Measurements from ENCODE around the gene KLK14.

GRCh38 chr19:51047031-51047335 is 35.7 kb downstream of the KLK14 start:
- TF ChIP-seq CEBPB (IDR thresholded peaks at IDR 0.05) (no peak), RCOR1 (IDR thresholded peaks at IDR 0.05; ENCODE audit: low read depth, low read length) (no peak), CTCF (IDR thresholded peaks at IDR 0.05) (no peak), RFX5 (IDR thresholded peaks at IDR 0.05) (no peak), JUN (IDR thresholded peaks at IDR 0.05) (no peak), RNF2 (IDR thresholded peaks at IDR 0.05; ENCODE audit: borderline replicate concordance, low read depth) (no peak), RAD21 (conservative IDR thresholded peaks at IDR 0.05 in 1 of 2, IDR thresholded peaks at IDR 0.05 in 1 of 2) (no peak), SREBF2 (IDR thresholded peaks at IDR 0.05) (no peak), CBX8 (IDR thresholded peaks at IDR 0.05) (no peak), POLR2A (IDR thresholded peaks at IDR 0.05; ENCODE audit: low read length) (no peak), MAFK (IDR thresholded peaks at IDR 0.05; ENCODE audit: partially characterized antibody) (no peak)
- TF ChIP-seq, protein P1, sequence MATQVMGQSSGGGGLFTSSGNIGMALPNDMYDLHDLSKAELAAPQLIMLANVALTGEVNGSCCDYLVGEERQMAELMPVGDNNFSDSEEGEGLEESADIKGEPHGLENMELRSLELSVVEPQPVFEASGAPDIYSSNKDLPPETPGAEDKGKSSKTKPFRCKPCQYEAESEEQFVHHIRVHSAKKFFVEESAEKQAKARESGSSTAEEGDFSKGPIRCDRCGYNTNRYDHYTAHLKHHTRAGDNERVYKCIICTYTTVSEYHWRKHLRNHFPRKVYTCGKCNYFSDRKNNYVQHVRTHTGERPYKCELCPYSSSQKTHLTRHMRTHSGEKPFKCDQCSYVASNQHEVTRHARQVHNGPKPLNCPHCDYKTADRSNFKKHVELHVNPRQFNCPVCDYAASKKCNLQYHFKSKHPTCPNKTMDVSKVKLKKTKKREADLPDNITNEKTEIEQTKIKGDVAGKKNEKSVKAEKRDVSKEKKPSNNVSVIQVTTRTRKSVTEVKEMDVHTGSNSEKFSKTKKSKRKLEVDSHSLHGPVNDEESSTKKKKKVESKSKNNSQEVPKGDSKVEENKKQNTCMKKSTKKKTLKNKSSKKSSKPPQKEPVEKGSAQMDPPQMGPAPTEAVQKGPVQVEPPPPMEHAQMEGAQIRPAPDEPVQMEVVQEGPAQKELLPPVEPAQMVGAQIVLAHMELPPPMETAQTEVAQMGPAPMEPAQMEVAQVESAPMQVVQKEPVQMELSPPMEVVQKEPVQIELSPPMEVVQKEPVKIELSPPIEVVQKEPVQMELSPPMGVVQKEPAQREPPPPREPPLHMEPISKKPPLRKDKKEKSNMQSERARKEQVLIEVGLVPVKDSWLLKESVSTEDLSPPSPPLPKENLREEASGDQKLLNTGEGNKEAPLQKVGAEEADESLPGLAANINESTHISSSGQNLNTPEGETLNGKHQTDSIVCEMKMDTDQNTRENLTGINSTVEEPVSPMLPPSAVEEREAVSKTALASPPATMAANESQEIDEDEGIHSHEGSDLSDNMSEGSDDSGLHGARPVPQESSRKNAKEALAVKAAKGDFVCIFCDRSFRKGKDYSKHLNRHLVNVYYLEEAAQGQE (IDR thresholded peaks at IDR 0.05): no peak
- TF ChIP-seq, protein P2, sequence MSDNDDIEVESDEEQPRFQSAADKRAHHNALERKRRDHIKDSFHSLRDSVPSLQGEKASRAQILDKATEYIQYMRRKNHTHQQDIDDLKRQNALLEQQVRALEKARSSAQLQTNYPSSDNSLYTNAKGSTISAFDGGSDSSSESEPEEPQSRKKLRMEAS (IDR thresholded peaks at IDR 0.05): no peak

Data from A549 (cell line).